Kidney capillary endothelial cell (primary cell): ENCODE measurements around the gene OLA1.
"Not testable (repeated sequence)": the region's sequence is repeated elsewhere in the genome, so short reads cannot be mapped to it uniquely, and the experiment has no call there.

Source experiments
- DNase-seq: peaks from one replicate; pipeline ENCODE4 v3.0.0-alpha.2; 2018; ENCODE audit warnings: low spot score

Gene OLA1

DNA sequence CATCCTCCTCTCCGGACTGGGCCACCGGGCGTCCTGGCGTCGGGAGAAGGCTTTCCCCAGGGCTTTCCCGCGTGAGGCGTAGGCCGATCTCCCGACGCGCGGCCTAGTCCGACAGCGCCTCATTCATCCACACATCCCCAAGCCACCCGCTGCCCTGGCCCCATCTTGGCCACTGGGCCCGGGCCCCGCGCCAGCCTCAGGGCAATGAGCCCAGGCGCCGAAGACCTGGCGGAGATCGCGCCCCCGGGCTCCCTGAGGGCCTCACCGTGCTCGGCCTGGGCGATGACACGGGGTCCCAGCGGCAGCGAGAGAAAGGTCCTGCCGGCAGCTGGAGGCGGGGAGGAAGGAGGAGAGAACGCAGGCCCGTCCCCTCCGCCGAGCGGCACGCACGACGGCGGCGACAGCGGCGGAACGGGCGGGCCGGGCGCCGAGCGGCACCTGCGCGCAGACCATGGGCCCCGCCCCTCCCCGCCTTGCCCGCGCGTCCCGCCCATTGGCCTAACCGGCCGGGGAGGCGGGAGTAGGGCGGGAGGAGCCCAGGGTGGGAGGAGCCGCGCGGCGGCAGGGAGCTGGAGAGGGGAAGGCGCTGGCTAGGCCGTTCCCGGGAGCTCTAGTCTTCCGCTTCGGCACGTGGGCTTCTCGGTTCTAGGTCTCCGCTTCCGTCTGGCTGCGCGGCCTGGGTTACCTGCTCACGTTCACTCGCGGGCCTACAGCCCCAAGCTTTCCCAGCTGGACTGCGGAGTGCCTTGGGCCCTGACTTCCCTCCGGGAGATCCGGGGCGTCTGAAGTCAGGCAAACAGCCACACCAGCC, at the start of gene OLA1:
TSS of gene OLA1 (minus strand) at position 346 of the 811 bp plus-strand sequence. CDS start 1,717 bp downstream, outside the sequence.
- DNase-seq: peak; percentile 86

DNA sequence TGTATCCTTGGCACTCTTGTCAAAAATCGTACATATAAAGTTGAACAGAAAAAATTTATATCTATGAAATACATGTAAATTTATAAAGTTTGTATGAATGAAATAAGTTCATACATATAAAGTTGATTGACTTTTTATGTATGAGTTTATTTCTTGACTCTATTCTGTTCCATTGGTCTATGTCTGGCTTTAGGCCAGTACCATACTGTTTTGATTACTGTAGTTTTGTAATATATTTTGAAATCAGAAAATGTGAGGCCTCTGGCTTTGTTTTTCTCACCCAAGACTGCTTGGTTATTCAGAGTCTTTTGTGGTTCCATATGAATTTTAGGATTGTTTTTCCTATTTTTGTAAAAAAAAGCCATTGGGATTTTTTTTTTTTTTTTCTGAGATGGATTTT, 44.6 kb upstream of the OLA1 start:
- no peak for DNase-seq

GRCh38 chr2:174286172-174286571, 37.8 kb upstream of the OLA1 start:
- no peak for DNase-seq

DNA sequence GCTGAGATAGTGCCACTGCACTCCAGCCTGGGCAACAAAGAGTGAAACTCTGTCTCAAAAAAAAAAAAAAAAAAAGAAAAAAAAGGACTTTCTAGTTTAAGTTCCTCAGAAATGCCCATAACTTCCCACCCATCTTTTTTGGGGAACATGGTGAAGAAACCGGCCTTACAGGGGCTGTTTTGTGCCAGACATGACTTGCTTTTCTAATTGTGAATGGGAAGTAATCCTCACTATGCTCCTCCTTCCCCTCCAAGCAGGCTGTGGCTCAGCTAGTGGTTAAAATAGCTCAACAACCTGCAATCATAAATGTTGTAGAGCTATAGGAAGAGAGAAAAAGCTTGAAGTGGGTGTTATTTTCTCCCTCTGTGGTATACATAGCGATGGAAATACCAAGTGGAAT, 34.1 kb upstream of the OLA1 start:
- DNase-seq: no peak

GRCh38 chr2:174281736-174282135, 33.4 kb upstream of the OLA1 start:
- no peak for DNase-seq

DNA sequence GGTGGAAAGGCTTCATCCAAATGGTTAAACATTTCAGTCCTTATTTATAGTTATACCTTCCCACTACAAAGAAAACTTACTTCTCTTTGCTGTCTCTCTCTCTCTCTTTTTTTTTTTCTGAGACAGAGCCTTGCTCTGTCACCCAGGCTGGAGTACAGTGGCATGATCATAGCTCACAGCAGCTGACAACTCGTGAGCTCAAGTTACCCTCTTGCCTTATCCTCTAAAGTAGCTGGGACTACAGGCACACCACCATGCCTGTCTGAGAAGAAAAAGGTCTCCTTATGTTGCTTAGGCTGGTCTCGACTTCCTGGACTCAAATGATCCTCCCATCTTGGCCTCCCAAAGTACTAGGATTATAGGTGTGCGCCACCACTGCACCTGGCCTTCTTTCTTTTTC, 32.3 kb upstream of the OLA1 start:
- no peak for DNase-seq

DNA sequence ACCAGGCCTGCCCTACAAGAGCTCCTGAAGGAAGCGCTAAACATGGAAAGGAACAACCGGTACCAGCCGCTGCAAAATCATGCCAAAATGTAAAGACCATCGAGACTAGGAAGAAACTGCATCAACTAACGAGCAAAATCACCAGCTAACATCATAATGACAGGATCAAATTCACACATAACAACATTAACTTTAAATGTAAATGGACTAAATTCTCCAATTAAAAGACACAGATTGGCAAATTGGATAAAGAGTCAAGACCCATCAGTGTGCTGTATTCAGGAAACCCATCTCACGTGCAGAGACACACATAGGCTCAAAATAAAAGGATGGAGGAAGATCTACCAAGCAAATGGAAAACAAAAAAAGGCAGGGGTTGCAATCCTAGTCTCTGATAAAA, 21.9 kb upstream of the OLA1 start:
- not testable (repeated sequence) for DNase-seq

DNA sequence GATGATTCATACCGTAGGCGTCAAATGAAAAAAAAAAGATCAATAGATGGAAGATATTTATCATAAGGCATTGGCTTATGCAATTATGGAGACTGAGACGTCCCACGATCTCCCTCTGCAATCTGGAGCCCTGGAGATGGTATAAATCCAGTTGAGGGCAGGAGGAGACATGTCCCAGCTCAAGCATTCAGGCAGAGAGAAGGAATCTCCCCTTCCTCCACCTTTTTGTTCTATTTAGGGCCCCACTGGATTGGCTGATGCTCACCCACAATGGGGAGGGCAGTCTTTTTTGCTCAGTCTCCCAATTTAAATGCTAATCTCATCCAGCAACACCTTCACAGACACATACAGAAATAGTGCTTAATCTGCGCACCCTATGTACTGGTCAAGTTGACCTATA, 18.0 kb upstream of the OLA1 start:
- no peak for DNase-seq

GRCh38 chr2:174263997-174264396, 15.7 kb upstream of the OLA1 start:
- peak; percentile 70 for DNase-seq

DNA sequence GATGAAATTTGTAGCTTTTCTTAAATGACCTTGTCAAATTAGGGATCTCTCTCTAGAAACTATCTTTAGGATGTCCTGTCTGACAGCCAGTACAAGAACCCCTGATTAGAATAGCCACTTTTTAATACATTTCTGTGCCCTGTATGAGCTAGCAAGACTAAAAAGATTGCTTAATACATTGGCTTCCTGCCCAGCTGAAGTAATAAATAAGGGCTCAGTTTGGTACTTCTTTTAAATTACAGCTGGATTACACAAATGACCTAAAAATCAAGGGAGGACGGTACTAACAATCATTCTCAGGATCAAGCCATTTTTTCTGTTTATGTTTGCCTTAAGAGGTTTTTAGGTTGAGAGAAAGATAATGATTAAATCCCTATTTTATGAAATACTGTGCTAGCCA, 11.6 kb upstream of the OLA1 start:
- DNase-seq: no peak

DNA sequence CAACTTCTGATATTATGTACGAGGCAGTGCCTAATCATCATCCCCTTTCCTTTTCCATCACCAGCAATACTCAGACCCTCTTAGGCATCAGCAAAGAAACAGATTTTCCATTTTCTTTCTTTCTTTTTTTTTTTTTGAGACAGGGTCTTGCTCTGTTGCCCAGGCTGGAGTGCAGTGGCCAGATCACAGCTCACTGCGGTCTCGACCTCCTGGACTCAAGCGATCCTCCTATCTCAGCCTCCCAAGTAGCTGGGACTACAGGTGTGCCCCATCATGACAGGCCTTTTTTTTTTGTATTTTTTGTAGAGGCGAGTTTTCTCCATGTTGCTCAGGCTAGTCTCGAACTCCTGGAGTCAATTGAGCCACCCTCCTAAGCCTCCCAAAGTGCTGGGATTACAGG, 5.9 kb upstream of the OLA1 start:
- DNase-seq: no peak

GRCh38 chr2:174248998-174249592, 763 bp upstream of the OLA1 start:
- DNase-seq: no peak

GRCh38 chr2:174247474-174248186, 702 bp downstream of the OLA1 start:
- DNase-seq: no peak

DNA sequence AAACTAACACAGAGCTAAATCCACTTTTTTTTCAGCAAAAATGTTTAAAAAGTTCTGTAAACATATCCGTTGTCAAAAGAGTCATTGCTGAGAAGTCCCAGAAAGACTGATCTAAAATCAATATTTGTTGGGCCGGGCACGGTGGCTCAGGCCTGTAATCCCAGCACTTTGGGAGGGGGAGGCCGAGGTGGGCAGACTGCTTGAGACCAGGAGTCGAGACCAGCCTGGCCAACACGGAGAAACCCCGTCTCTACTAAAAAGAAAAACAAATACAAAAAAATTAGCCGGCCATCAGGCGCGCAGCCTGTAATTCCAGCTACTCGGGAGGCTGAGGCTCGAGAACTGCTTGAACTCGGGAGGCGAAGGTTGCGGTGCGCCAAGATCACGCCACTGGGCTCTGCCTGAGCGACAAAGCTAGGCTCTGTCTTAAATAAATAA, 1.4 kb downstream of the OLA1 start:
- DNase-seq: no peak

DNA sequence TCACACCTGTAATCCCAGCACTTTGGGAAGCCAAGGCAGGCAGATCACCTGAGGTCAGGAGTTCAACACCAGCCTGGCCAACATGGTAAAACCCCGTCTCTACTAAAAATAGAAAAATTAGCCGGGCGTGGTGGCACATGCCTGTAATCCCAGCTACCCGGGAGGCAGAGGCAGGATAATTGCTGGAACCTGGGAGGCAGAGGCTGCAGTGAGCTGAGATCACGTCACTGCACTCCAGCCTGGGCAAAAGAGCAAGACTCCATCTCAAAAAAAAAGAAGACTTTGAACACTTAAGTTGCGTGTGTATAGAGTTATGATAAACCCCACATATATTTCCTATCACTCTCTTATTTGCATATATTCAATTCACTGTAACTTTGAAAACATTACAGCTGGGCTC, 2.7 kb downstream of the OLA1 start:
- DNase-seq: not testable (repeated sequence)

GRCh38 chr2:174245065-174245464, 3.3 kb downstream of the OLA1 start:
- no peak for DNase-seq

DNA sequence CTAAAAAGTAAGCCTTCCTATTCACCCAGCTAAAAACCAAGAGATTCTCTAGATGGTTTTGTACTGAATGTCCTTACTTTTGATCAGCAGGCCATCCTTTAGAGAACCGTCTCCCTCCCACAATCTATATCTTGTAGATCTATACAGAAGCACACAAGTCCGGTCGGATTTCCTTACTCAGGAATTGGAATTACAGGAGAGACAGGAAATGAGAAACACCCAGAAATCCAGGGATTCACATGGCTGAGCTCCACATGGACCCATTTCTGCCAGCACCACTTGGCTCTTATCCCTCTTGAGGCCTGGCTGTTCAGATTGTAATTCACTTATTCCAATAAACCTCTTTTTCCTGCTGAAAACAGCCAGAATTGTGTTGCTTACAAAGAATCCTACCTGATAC, 4.5 kb downstream of the OLA1 start:
- DNase-seq: peak; percentile 16

DNA sequence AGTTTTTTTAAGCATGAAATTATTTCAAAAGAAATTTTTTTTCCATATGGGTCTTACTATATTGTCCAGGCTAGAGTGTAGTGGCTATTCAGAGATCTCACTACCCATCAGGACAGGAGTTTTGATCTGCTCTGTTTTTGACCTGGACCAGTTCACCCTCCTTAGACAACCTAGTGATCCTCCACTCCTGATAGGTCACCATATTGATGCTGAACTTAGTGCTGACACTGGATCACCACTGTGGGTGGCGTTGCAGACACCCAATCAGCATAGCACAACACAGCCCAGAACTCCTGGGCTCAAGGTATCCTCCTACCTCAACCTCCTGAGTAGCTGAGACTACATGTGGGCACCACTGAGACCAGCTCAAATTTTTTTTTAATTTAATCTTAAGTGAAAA, 8.2 kb downstream of the OLA1 start:
- no peak for DNase-seq

DNA sequence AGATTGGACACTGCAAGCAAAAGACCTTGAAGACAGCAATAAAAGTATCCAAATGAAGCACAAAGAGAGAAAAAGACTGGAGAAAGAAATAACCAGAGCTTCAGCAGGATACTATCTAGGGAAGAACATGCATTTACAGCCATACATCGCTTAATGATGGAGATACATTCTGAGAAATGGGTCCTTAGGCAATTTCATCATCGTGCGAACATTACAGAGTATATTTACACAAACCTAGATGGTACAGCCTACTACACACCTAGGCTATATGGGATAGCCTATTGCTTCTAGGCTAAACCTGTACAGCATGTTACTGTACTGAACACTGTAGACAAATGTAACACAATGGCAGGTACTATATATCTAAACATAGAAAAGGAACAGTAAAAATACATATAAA, 11.9 kb downstream of the OLA1 start:
- DNase-seq: no peak

- DNase-seq: no peak
Observed at GRCh38 chr2:174235680-174236079, 12.7 kb downstream of the OLA1 start.

GRCh38 chr2:174233771-174234275, 14.5 kb downstream of the OLA1 start:
- no peak for DNase-seq

- DNase-seq: no peak
Observed at GRCh38 chr2:174227748-174228147, 20.6 kb downstream of the OLA1 start.
